Measurements from ENCODE around the gene RET.

RET gene

GRCh38 chr10:43120116-43120928 is 43.5 kb downstream of the RET start:
- H3K27ac ChIP-seq (ENCODE audit: low read depth, low read length) = no peak overlapping the region
- H3K4me3 ChIP-seq (ENCODE audit: low read depth in 1 of 2, low read length in 2 of 2) = no peak overlapping the region
- peaks cover 5 to 6% of the 10 kb centered on the region in 2 donors for H3K4me1 ChIP-seq (ENCODE audit: control insufficient read depth in 1 of 2, insufficient read depth in 2 of 2, low read length in 2 of 2)
- no peaks in the 10 kb centered on the region for H3K27me3 ChIP-seq (ENCODE audit: control insufficient read depth in 1 of 2, insufficient read depth in 2 of 2, low read length in 2 of 2)
- no peaks in the 10 kb centered on the region for H3K36me3 ChIP-seq (ENCODE audit: control insufficient read depth in 1 of 2, insufficient read depth in 2 of 2, low read length in 2 of 2)
- H3K9me3 ChIP-seq (ENCODE audit: control insufficient read depth in 1 of 2, low read length in 2 of 2) = no peaks in the 10 kb centered on the region
- no peak overlapping the region for H3K9ac ChIP-seq (ENCODE audit: low read depth in 1 of 2, low read length in 2 of 2)

GRCh38 chr10:43120929-43121314 is 44.1 kb downstream of the RET start:
- H3K9ac ChIP-seq (ENCODE audit: low read depth in 1 of 2, low read length in 2 of 2) = no peak overlapping the region
- no peaks in the 10 kb centered on the region for H3K36me3 ChIP-seq (ENCODE audit: control insufficient read depth in 1 of 2, insufficient read depth in 2 of 2, low read length in 2 of 2)
- no peaks in the 10 kb centered on the region for H3K9me3 ChIP-seq (ENCODE audit: control insufficient read depth in 1 of 2, low read length in 2 of 2)
- H3K27ac ChIP-seq (ENCODE audit: low read depth, low read length) = no peak overlapping the region
- no peak overlapping the region for H3K4me3 ChIP-seq (ENCODE audit: low read depth in 1 of 2, low read length in 2 of 2)
- no peaks in the 10 kb centered on the region for H3K27me3 ChIP-seq (ENCODE audit: control insufficient read depth in 1 of 2, insufficient read depth in 2 of 2, low read length in 2 of 2)
- H3K4me1 ChIP-seq (ENCODE audit: control insufficient read depth in 1 of 2, insufficient read depth in 2 of 2, low read length in 2 of 2) = peaks cover 5 to 6% of the 10 kb centered on the region in 2 donors

- H3K36me3 ChIP-seq (ENCODE audit: control insufficient read depth in 1 of 2, insufficient read depth in 2 of 2, low read length in 2 of 2) = no peaks in the 10 kb centered on the region
- no peak overlapping the region for H3K9ac ChIP-seq (ENCODE audit: low read depth in 1 of 2, low read length in 2 of 2)
- no peak overlapping the region for H3K4me3 ChIP-seq (ENCODE audit: low read depth in 1 of 2, low read length in 2 of 2)
- H3K27ac ChIP-seq (ENCODE audit: low read depth, low read length) = no peak overlapping the region
- peaks cover 5 to 6% of the 10 kb centered on the region in 2 donors for H3K4me1 ChIP-seq (ENCODE audit: control insufficient read depth in 1 of 2, insufficient read depth in 2 of 2, low read length in 2 of 2)
- H3K9me3 ChIP-seq (ENCODE audit: control insufficient read depth in 1 of 2, low read length in 2 of 2) = no peaks in the 10 kb centered on the region
- no peaks in the 10 kb centered on the region for H3K27me3 ChIP-seq (ENCODE audit: control insufficient read depth in 1 of 2, insufficient read depth in 2 of 2, low read length in 2 of 2)
Measured at GRCh38 chr10:43121444-43121843, 44.6 kb downstream of the RET start.

- Histone ChIP-seq H3K9me3 (ENCODE audit: control insufficient read depth in 1 of 2, low read length in 2 of 2) (no peaks in the 10 kb centered on the region), H3K4me1 (ENCODE audit: control insufficient read depth in 1 of 2, insufficient read depth in 2 of 2, low read length in 2 of 2) (peaks cover 5 to 6% of the 10 kb centered on the region in 2 donors), H3K9ac (ENCODE audit: low read depth in 1 of 2, low read length in 2 of 2) (no peak overlapping the region), H3K27ac (ENCODE audit: low read depth, low read length) (no peak overlapping the region), H3K27me3 (ENCODE audit: control insufficient read depth in 1 of 2, insufficient read depth in 2 of 2, low read length in 2 of 2) (no peaks in the 10 kb centered on the region), H3K4me3 (ENCODE audit: low read depth in 1 of 2, low read length in 2 of 2) (no peak overlapping the region), H3K36me3 (ENCODE audit: control insufficient read depth in 1 of 2, insufficient read depth in 2 of 2, low read length in 2 of 2) (no peaks in the 10 kb centered on the region)
Measured at GRCh38 chr10:43122096-43122495, 45.2 kb downstream of the RET start.

- no peaks in the 10 kb centered on the region for H3K36me3 ChIP-seq (ENCODE audit: control insufficient read depth in 1 of 2, insufficient read depth in 2 of 2, low read length in 2 of 2)
- no peaks in the 10 kb centered on the region for H3K27me3 ChIP-seq (ENCODE audit: control insufficient read depth in 1 of 2, insufficient read depth in 2 of 2, low read length in 2 of 2)
- H3K4me1 ChIP-seq (ENCODE audit: control insufficient read depth in 1 of 2, insufficient read depth in 2 of 2, low read length in 2 of 2) = peaks cover 5 to 6% of the 10 kb centered on the region in 2 donors
- no peak overlapping the region for H3K9ac ChIP-seq (ENCODE audit: low read depth in 1 of 2, low read length in 2 of 2)
- no peak overlapping the region for H3K27ac ChIP-seq (ENCODE audit: low read depth, low read length)
- no peak overlapping the region for H3K4me3 ChIP-seq (ENCODE audit: low read depth in 1 of 2, low read length in 2 of 2)
- H3K9me3 ChIP-seq (ENCODE audit: control insufficient read depth in 1 of 2, low read length in 2 of 2) = no peaks in the 10 kb centered on the region
Measured at GRCh38 chr10:43122826-43123225, 46.0 kb downstream of the RET start.

GRCh38 chr10:43123361-43124093 is 46.7 kb downstream of the RET start:
- no peaks in the 10 kb centered on the region for H3K9me3 ChIP-seq (ENCODE audit: control insufficient read depth in 1 of 2, low read length in 2 of 2)
- H3K27ac ChIP-seq (ENCODE audit: low read depth, low read length) = no peak overlapping the region
- no peak overlapping the region for H3K4me3 ChIP-seq (ENCODE audit: low read depth in 1 of 2, low read length in 2 of 2)
- H3K36me3 ChIP-seq (ENCODE audit: control insufficient read depth in 1 of 2, insufficient read depth in 2 of 2, low read length in 2 of 2) = no peaks in the 10 kb centered on the region
- no peak overlapping the region for H3K9ac ChIP-seq (ENCODE audit: low read depth in 1 of 2, low read length in 2 of 2)
- H3K27me3 ChIP-seq (ENCODE audit: control insufficient read depth in 1 of 2, insufficient read depth in 2 of 2, low read length in 2 of 2) = no peaks in the 10 kb centered on the region
- peaks cover 5 to 6% of the 10 kb centered on the region in 2 donors for H3K4me1 ChIP-seq (ENCODE audit: control insufficient read depth in 1 of 2, insufficient read depth in 2 of 2, low read length in 2 of 2)

GRCh38 chr10:43124094-43124521 is 47.2 kb downstream of the RET start:
- Histone ChIP-seq H3K4me3 (ENCODE audit: low read depth in 1 of 2, low read length in 2 of 2) (no peak overlapping the region), H3K4me1 (ENCODE audit: control insufficient read depth in 1 of 2, insufficient read depth in 2 of 2, low read length in 2 of 2) (peaks cover 6 to 7% of the 10 kb centered on the region in 2 donors), H3K36me3 (ENCODE audit: control insufficient read depth in 1 of 2, insufficient read depth in 2 of 2, low read length in 2 of 2) (no peaks in the 10 kb centered on the region), H3K27ac (ENCODE audit: low read depth, low read length) (no peak overlapping the region), H3K9me3 (ENCODE audit: control insufficient read depth in 1 of 2, low read length in 2 of 2) (no peaks in the 10 kb centered on the region), H3K9ac (ENCODE audit: low read depth in 1 of 2, low read length in 2 of 2) (no peak overlapping the region), H3K27me3 (ENCODE audit: control insufficient read depth in 1 of 2, insufficient read depth in 2 of 2, low read length in 2 of 2) (no peaks in the 10 kb centered on the region)

- H3K9me3 ChIP-seq (ENCODE audit: control insufficient read depth in 1 of 2, low read length in 2 of 2) = no peaks in the 10 kb centered on the region
- H3K9ac ChIP-seq (ENCODE audit: low read depth in 1 of 2, low read length in 2 of 2) = no peak overlapping the region
- H3K27ac ChIP-seq (ENCODE audit: low read depth, low read length) = no peak overlapping the region
- H3K36me3 ChIP-seq (ENCODE audit: control insufficient read depth in 1 of 2, insufficient read depth in 2 of 2, low read length in 2 of 2) = no peaks in the 10 kb centered on the region
- peaks cover 6 to 7% of the 10 kb centered on the region in 2 donors for H3K4me1 ChIP-seq (ENCODE audit: control insufficient read depth in 1 of 2, insufficient read depth in 2 of 2, low read length in 2 of 2)
- H3K4me3 ChIP-seq (ENCODE audit: low read depth in 1 of 2, low read length in 2 of 2) = no peak overlapping the region
- H3K27me3 ChIP-seq (ENCODE audit: control insufficient read depth in 1 of 2, insufficient read depth in 2 of 2, low read length in 2 of 2) = no peaks in the 10 kb centered on the region
Measured at GRCh38 chr10:43124574-43125273, 47.9 kb downstream of the RET start.

GRCh38 chr10:43125274-43125845 is 48.5 kb downstream of the RET start:
- Histone ChIP-seq H3K36me3 (ENCODE audit: control insufficient read depth in 1 of 2, insufficient read depth in 2 of 2, low read length in 2 of 2) (no peaks in the 10 kb centered on the region), H3K27ac (ENCODE audit: low read depth, low read length) (no peak overlapping the region), H3K4me1 (ENCODE audit: control insufficient read depth in 1 of 2, insufficient read depth in 2 of 2, low read length in 2 of 2) (peaks cover 6 to 7% of the 10 kb centered on the region in 2 donors), H3K4me3 (ENCODE audit: low read depth in 1 of 2, low read length in 2 of 2) (no peak overlapping the region), H3K9me3 (ENCODE audit: control insufficient read depth in 1 of 2, low read length in 2 of 2) (no peaks in the 10 kb centered on the region), H3K27me3 (ENCODE audit: control insufficient read depth in 1 of 2, insufficient read depth in 2 of 2, low read length in 2 of 2) (no peaks in the 10 kb centered on the region), H3K9ac (ENCODE audit: low read depth in 1 of 2, low read length in 2 of 2) (no peak overlapping the region)
